GM12872 (cell line): ENCODE results near the gene ACOXL.

Experiments
- TF ChIP-seq, protein P1 (sequence below): IDR thresholded peaks from 3 replicates; pipeline ENCODE4 v1.5.1; 2011; ENCODE audit warnings: low read depth, mild to moderate bottlenecking, low read length, moderate library complexity; ENCODE audit not compliant: insufficient read depth

The ACOXL gene

DNA sequence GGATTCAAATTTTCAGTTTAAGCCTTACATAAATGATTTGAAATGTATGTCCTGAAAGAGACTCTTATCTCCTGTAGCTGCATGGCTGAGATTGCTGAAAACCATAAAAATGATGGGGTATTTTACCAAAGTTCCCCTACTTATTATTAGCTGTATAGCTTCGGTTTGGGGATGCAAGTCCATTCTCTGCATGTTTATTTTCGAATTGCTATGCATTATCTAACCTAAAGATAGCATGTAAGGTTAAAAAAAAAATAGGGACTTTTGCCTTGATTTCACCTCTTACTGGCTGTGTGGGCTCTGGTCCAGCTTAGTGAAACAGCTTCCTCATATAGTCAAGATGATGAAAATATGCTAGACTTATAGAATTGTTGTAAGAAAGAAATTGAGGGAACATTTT is 14.0 kb upstream of the ACOXL start:
- TF ChIP-seq, protein P1, sequence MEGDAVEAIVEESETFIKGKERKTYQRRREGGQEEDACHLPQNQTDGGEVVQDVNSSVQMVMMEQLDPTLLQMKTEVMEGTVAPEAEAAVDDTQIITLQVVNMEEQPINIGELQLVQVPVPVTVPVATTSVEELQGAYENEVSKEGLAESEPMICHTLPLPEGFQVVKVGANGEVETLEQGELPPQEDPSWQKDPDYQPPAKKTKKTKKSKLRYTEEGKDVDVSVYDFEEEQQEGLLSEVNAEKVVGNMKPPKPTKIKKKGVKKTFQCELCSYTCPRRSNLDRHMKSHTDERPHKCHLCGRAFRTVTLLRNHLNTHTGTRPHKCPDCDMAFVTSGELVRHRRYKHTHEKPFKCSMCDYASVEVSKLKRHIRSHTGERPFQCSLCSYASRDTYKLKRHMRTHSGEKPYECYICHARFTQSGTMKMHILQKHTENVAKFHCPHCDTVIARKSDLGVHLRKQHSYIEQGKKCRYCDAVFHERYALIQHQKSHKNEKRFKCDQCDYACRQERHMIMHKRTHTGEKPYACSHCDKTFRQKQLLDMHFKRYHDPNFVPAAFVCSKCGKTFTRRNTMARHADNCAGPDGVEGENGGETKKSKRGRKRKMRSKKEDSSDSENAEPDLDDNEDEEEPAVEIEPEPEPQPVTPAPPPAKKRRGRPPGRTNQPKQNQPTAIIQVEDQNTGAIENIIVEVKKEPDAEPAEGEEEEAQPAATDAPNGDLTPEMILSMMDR = no peak

DNA sequence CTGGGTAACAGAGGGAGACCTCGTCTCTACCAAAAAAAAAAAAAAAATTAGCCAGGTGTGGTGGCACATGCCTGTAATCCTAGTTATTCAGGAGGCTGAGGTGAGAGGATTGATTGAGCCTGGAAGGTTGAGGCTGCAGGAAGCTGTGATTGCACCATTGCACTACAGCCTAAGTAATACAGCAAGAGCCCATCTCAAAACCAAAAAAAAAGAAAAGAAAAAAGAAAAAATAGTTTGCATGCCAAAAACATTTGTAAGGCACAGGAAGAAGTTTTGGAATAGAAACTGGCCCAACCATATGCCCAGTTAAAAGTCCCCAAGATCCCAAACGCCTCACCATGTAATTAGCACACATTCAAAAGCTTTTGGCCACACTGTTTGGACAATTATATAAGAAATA is 13.4 kb upstream of the ACOXL start:
- TF ChIP-seq, protein P1 = no peak

DNA sequence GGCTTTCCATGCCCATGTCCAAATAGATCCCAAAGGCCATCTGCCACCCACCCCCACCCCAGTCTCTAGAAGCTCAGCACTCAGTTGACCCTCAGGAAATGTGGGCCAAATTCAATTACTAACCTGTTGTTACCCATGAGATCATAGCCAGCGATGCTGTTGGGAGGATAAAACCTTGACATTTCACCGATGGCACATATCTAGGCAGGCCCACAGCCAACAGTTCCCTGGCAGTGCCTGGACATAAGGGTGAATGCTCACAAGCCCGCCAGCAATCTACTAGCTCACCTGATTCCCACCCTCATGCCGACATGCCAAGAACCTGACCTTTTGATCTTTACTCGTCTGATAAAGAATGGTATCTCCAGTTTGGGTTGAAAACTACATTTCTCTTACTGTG is 11.8 kb upstream of the ACOXL start:
- TF ChIP-seq, protein P1 = no peak

DNA sequence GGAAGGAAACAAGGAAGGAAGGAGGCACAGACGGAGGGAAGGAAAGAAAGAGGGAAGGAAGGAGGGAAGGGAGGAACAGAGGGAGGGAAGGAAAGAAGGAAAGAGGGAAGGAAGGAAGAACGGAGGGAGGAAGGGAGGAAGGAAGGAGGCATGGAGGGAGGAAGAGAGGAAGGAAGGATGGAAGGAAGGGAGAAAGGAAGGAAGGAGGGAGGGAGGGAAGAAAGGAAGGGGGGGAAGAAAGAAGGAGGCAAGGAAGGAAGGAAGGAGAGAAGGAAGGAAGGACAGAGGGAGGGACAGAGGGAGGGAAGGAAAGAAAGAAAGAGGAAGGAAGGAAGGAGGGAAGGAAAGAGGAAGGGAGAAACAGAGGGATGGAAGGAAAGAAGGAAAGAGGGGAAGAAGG is 7.6 kb upstream of the ACOXL start:
- TF ChIP-seq, protein P1 = no peak

DNA sequence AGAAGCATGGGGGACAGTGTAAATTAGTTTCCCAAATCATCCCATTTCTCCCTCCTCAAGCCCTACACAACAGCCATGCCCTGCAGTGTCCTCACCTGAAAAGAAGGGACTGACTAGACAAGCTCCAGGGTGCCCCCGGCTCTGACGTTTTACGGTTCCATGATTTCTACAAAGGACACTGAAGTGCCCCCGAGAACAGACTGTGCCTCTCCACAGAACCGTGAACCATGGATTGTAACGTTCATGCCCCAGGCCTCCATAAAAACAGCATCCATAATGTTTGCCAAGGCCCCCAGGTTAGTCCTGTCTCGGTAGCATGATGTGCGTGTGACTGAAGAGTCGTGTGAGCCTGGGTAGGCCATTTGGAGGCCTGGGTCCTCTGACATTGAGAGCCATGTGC is 7.0 kb upstream of the ACOXL start:
- TF ChIP-seq, protein P1 = no peak

DNA sequence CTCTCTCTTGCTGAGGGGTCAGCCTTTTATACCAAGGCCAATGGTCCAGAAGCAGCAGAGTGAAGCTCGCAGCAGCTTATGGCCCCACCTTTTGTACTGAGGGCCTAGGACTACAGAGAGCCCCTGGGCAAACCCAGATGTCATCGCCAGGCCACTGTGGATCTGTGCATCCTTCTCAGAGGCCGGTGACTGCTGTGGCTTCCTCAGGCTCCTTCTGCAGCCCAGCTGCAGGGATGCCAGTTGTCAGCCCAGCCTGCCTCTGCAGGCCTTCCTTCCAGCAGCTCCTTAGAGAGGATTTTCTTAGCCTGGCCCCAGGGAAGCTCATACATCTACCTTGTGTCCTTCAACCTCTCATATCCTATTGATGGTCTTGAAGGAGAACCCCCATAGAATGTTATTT is 6.5 kb upstream of the ACOXL start:
- TF ChIP-seq, protein P1 = no peak

DNA sequence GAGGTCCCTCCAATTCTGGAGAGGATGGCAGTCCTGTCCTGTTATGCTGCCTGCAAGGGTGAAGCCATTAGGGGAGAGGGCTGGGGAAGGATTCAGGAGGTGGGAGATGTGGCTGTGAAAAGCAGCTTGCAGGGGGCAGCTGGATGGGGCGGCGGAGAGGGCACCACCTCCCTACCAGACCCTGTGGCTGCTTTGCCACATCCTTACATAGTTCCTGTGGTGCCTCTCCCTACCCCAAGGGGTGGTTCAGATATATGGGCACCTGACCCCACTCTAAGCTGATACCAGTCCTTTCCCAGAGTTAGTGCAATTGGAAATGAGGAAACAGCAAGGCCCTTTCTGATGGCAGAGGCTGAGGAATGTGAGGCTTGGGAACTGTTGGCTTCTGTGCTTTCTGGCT is 6.1 kb upstream of the ACOXL start:
- TF ChIP-seq, protein P1 = no peak

DNA sequence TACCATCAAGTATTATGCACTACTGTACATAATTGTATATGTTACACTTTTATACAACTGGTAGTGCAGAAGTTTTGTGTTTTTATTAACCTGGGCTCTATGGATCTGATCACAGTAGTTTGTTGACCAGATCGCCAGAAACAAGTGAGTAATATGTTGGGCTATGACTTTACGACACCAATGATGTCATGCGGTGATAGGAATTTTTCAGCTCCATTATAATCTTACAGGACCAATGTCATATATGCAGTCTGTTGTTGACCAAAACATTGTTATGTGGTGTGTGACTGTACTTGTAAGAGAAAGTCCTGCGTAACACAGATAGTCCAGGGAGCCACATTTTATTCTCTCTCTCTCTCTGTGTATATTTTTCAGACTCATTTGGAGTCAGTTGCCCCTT is 4.5 kb upstream of the ACOXL start:
- TF ChIP-seq, protein P1 = no peak
